ENCODE data around the gene AADACL4.

GRCh38 chr1:12634696-12635202 lies 9.1 kb upstream of the AADACL4 start:
- TF ChIP-seq CTCF (IDR thresholded peaks at IDR 0.05; ENCODE audit: low read depth, low read length) = no peak
- no peak for TF ChIP-seq POLR2A (IDR thresholded peaks at IDR 0.05; ENCODE audit: extremely low read depth, insufficient read length)
- no peak for TF ChIP-seq MYC (IDR thresholded peaks at IDR 0.05; ENCODE audit: low read depth, low read length)
- TF ChIP-seq MAX (IDR thresholded peaks at IDR 0.05; ENCODE audit: low read depth, low read length) = no peak
